K562 (cell line): ENCODE data around the gene GPRC5B. TPM values are rescaled to one million over a fixed set of nuclear protein-coding genes. Genes with fewer than 3 reads are reported as not detected.

Experiments used
- BRD9 ChIP-seq: fragments of 450-650 bp; IDR thresholded peaks from 2 replicates; pipeline ENCODE4 v1.6.1; 2018; ENCODE audit warnings: low read depth; ENCODE audit not compliant: partially characterized antibody
- CBX8 ChIP-seq: fragments of 200-600 bp; sonication (generic); IDR thresholded peaks from 2 replicates; pipeline ENCODE4 v1.6.1; 2012; ENCODE audit warnings: borderline replicate concordance, mixed run types, low read depth, mild to moderate bottlenecking, moderate library complexity, mixed read lengths, low read length, control low read depth, inconsistent platforms; ENCODE audit not compliant: poor library complexity, severe bottlenecking; ENCODE audit errors: extremely low read depth
- DIDO1 ChIP-seq: fragments of 450-650 bp; IDR thresholded peaks from 2 replicates; pipeline ENCODE4 v1.6.1; 2016; ENCODE audit warnings: low read depth, missing biosample characterization, missing genetic modification characterization
- EGR1 ChIP-seq: fragments of 450-650 bp; conservative IDR thresholded peaks from 2 replicates; pipeline ENCODE4 v1.6.1; 2017; ENCODE audit warnings: mild to moderate bottlenecking
- ESRRB ChIP-seq: fragments of 250-450 bp; sonication (Bioruptor Pico); IDR thresholded peaks from 2 replicates; pipeline ENCODE4 v1.5.0; 2020; ENCODE audit warnings: mild to moderate bottlenecking, moderate library complexity, borderline replicate concordance
- GTF2A2 ChIP-seq: IDR thresholded peaks from 2 replicates; pipeline ENCODE4 v1.6.1; 2016; ENCODE audit warnings: mild to moderate bottlenecking, missing genetic modification characterization, missing compliant biosample characterization
- ILF3 ChIP-seq: fragments of 450-650 bp; IDR thresholded peaks from 2 replicates; pipeline ENCODE4 v1.6.1; 2018; ENCODE audit warnings: antibody characterized with exemption, mild to moderate bottlenecking, moderate library complexity, borderline replicate concordance
- KLF13 ChIP-seq: fragments of 450-650 bp; IDR thresholded peaks from 2 replicates; pipeline ENCODE4 v1.6.1; 2016; ENCODE audit warnings: missing genetic modification characterization, low read depth, mild to moderate bottlenecking, missing compliant biosample characterization, moderate library complexity, borderline replicate concordance
- MTA2 ChIP-seq: fragments of 450-650 bp; IDR thresholded peaks from 2 replicates; pipeline ENCODE4 v1.6.1; 2016; ENCODE audit warnings: low read depth
- NFE2 ChIP-seq: IDR thresholded peaks from 2 replicates; pipeline ENCODE4 v1.6.1; 2014; ENCODE audit warnings: antibody characterized with exemption, low read depth
- NONO ChIP-seq, 2 experiments: fragments of 200-400 bp in 1 of 2; fragments of 450-650 bp in 1 of 2; formaldehyde crosslinking in 1 of 2; IDR thresholded peaks; 2 replicates each; pipeline ENCODE4 v1.6.1; 2017; ENCODE audit warnings: low read depth in 2 of 2, mild to moderate bottlenecking in 2 of 2, moderate library complexity in 2 of 2, low read length in 1 of 2
- PTBP1 ChIP-seq: fragments of 200-400 bp; formaldehyde crosslinking; IDR thresholded peaks from 2 replicates; pipeline ENCODE4 v1.6.1; 2017; ENCODE audit warnings: low read depth, low read length
- PYGO2 ChIP-seq: fragments of 450-650 bp; IDR thresholded peaks from 2 replicates; pipeline ENCODE4 v1.6.1; 2016; ENCODE audit warnings: mild to moderate bottlenecking, missing genetic modification characterization, moderate library complexity, missing compliant biosample characterization
- RB1 ChIP-seq: fragments of 450-650 bp; IDR thresholded peaks from 2 replicates; pipeline ENCODE4 v1.6.1; 2017; ENCODE audit warnings: low read depth, mild to moderate bottlenecking
- RUNX1 ChIP-seq: sonication (generic); IDR thresholded peaks from 2 replicates; pipeline ENCODE4 v1.6.1; 2016; ENCODE audit warnings: antibody characterized with exemption, low read depth
- SMC3 ChIP-seq: conservative IDR thresholded peaks from 2 replicates; pipeline ENCODE4 v1.6.1; 2011; ENCODE audit warnings: low read depth, low read length, improper control_type of control experiment; ENCODE audit not compliant: insufficient read depth
- WHSC1 ChIP-seq: IDR thresholded peaks from one replicate; pipeline ENCODE4 v1.6.1; 2012; ENCODE audit warnings: low read length, control low read depth, inconsistent platforms
- ZFPM2 ChIP-seq: fragments of 250-450 bp; sonication (Bioruptor Pico); IDR thresholded peaks from 2 replicates; pipeline ENCODE4 v1.5.1; 2022; ENCODE audit warnings: mild to moderate bottlenecking
- ZKSCAN8 ChIP-seq: fragments of 200-800 bp; sonication (Bioruptor generic); IDR thresholded peaks from 2 replicates; pipeline ENCODE4 v1.6.1; 2016; ENCODE audit warnings: missing genetic modification characterization, missing compliant biosample characterization
- ZNF140 ChIP-seq: fragments of 250-450 bp; sonication (Bioruptor Pico); IDR thresholded peaks from 2 replicates; pipeline ENCODE4 v1.8.0; 2021; ENCODE audit warnings: moderate library complexity, mild to moderate bottlenecking, inconsistent platforms
- ZNF232 ChIP-seq: sonication (generic); formaldehyde crosslinking; IDR thresholded peaks from 2 replicates; pipeline ENCODE4 v1.8.0; 2022; ENCODE audit warnings: mild to moderate bottlenecking, missing genetic modification reagents
- ZNF512 ChIP-seq: IDR thresholded peaks from 2 replicates; pipeline ENCODE4 v1.6.1; 2016; ENCODE audit warnings: missing genetic modification characterization, missing compliant biosample characterization
- polyA plus RNA-seq, 8 experiments: library from polyadenylated mRNA; depleted of rRNA in 4 of 8; stranded (reverse) in 5 of 8; unstranded in 3 of 8; fragments of >200 nt; fragmentation: Nextera tagmentation in 2 of 8; fragmentation: Illumina TruSeq in 1 of 8; extraction: Ambion mirVana in 2 of 8; extraction: Trizol in 1 of 8; gene quantifications; 2 replicates each; pipeline versions ENCODE4 v1.2.1 to v1.2.3, GENCODE V29; 2011 to 2014; ENCODE audit warnings: inconsistent platforms in 1 of 8, missing spikeins in 1 of 8
- total RNA-seq, 7 experiments: library from RNA; depleted of rRNA in 6 of 7; stranded (reverse); fragments of >200 nt in 6 of 7; fragmentation: Illumina TruSeq in 2 of 7; extraction: Trizol in 2 of 7; gene quantifications; 2 replicates each; pipeline versions ENCODE4 v1.2.1 to v1.2.3, GENCODE V29; 2011 to 2021; ENCODE audit warnings: low replicate concordance in 1 of 7
- TF ChIP-seq, protein P1 (sequence below): fragments of 450-650 bp; IDR thresholded peaks from 2 replicates; pipeline ENCODE4 v1.6.1; 2016; ENCODE audit warnings: antibody characterized with exemption
- TF ChIP-seq, protein P2 (sequence below): fragments of 450-650 bp; IDR thresholded peaks from 2 replicates; pipeline ENCODE4 v1.6.1; 2018; ENCODE audit warnings: mild to moderate bottlenecking, low read depth; ENCODE audit not compliant: partially characterized antibody

Gene GPRC5B
- total and polyA plus RNA-seq, 9 of the 15 experiments (the other 6 are each of a cell fraction or from before 2014, with no cell fraction given): 0.65 to 5.5 (median 1.3) TPM

GRCh38 chr16:19886073-19886941, 1.7 kb upstream of the GPRC5B start (continued):
- TF ChIP-seq, protein P1, sequence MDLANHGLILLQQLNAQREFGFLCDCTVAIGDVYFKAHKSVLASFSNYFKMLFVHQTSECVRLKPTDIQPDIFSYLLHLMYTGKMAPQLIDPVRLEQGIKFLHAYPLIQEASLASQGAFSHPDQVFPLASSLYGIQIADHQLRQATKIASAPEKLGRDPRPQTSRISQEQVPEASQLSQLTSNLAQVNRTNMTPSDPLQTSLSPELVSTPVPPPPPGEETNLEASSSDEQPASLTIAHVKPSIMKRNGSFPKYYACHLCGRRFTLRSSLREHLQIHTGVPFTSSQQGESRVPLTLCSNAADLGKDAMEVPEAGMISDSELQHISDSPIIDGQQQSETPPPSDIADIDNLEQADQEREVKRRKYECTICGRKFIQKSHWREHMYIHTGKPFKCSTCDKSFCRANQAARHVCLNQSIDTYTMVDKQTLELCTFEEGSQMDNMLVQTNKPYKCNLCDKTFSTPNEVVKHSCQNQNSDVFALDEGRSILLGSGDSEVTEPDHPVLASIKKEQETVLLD: no peak
- TF ChIP-seq NONO (IDR thresholded peaks at IDR 0.05; ENCODE audit: low read depth in 2 of 2, low read length in 1 of 2) (no peak), ILF3 (no peak), DIDO1 (tag) (no peak), ESRRB (CRISPR knock-in tag) (no peak), ZNF232 (CRISPR knock-in tag) (no peak), EGR1 (no peak), RB1 (peak; percentile 98), NFE2 (no peak), MTA2 (no peak), ZNF140 (CRISPR knock-in tag) (no peak), BRD9 (no peak), GTF2A2 (tag) (no peak), ZNF512 (tag) (no peak), PYGO2 (tag) (no peak), WHSC1 (no peak), KLF13 (tag) (no peak), ZKSCAN8 (CRISPR knock-in tag) (peak; percentile 79; the same call in 1 of the 2 replicates), CBX8 (no peak), ZFPM2 (CRISPR knock-in tag) (no peak), RUNX1 (no peak), PTBP1 (no peak), SMC3 (peak; percentile 100)
- TF ChIP-seq, protein P2, sequence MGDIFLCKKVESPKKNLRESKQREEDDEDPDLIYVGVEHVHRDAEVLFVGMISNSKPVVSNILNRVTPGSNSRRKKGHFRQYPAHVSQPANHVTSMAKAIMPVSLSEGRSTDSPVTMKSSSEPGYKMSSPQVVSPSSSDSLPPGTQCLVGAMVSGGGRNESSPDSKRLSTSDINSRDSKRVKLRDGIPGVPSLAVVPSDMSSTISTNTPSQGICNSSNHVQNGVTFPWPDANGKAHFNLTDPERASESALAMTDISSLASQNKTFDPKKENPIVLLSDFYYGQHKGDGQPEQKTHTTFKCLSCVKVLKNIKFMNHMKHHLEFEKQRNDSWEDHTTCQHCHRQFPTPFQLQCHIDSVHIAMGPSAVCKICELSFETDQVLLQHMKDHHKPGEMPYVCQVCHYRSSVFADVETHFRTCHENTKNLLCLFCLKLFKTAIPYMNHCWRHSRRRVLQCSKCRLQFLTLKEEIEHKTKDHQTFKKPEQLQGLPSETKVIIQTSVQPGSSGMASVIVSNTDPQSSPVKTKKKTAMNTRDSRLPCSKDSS: no peak
